ENCODE measurements around the gene HPS1.
A peak's percentile ranks its signal among the peaks of the same experiment; 100 is the strongest.

The HPS1 gene

GRCh38 chr10:98400482-98400881, 46.3 kb downstream of the HPS1 start:
- no peak overlapping the region for H3K4me3 ChIP-seq (ENCODE audit: low read depth, low read length)
- no peak for DNase-seq (ENCODE audit: low read depth)
- no peak for TF ChIP-seq CTCF (IDR thresholded peaks at IDR 0.05; ENCODE audit: low read depth, low read length, missing control alignments)

GRCh38 chr10:98399784-98400183, 47.0 kb downstream of the HPS1 start:
- no peak overlapping the region for H3K4me3 ChIP-seq (ENCODE audit: low read depth, low read length)
- no peak for TF ChIP-seq CTCF (IDR thresholded peaks at IDR 0.05; ENCODE audit: low read depth, low read length, missing control alignments)
- no peak for DNase-seq (ENCODE audit: low read depth)

DNA sequence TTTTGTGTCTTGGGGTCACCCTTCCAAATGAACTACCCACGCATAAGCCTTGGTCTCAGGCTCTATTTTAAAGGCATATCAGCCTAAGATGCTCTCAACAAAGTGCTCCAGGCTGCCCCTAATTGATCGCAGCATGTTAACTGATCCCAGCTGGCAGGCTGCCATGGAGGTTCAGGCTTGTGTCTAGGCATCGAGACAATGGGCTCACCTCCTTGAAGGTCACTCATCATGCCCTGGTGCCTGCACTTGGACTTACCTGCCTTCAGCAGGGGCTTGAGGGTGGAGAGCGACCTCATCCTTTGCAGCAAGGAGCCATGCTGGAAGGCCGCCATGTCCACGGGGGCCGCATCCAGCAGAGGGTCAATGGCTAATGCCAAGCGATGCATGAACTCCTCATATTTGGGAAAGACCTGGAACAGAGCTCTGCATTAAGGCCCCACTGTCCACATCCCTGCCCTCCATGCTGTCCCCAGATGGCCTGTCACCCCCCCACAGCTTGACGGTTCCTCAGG, 49.6 kb downstream of the HPS1 start:
- no peak for TF ChIP-seq CTCF (IDR thresholded peaks at IDR 0.05; ENCODE audit: low read depth, low read length, missing control alignments)
- DNase-seq (ENCODE audit: low read depth) = no peak

GRCh38 chr10:98396096-98397063, 50.4 kb downstream of the HPS1 start:
- TF ChIP-seq CTCF (IDR thresholded peaks at IDR 0.05; ENCODE audit: low read depth, low read length, missing control alignments) = no peak
- H3K4me3 ChIP-seq (ENCODE audit: low read depth, low read length) = no peak overlapping the region
- no peak for DNase-seq (ENCODE audit: low read depth)

More for the DNA sequence above, 49.6 kb downstream of the HPS1 start:
- H3K4me3 ChIP-seq (ENCODE audit: low read depth, low read length) = no peak overlapping the region

DNA sequence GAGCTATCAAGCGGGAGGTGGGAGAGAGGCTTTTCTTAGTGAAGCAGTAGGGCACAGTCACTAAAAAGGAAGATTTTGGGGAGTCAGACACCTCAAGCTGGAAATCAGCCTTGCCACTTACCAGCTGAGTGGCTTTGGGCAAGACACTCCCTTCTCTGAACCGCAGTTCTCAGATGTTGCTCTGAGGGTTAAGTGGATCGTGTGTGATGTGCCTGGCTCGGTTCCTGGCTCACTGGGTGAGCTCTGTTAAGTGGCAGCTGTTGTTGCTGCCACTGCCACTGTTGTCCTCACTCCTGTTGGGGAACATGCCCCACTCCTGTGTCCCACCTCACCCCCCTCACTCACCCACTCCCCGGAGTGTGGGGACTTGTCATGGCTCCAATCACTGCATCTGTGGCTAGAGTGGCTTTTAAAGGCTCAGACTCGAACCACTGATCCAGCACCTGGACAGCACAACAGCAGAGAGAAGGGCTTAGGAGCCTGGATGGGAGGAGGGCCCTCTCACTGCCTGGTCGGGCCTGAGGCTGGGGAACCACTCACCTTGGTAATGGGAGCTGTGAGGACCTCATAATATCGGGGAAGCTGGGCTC, 51.8 kb downstream of the HPS1 start:
- no peak for DNase-seq (ENCODE audit: low read depth)
- no peak overlapping the region for H3K4me3 ChIP-seq (ENCODE audit: low read depth, low read length)
- no peak for TF ChIP-seq CTCF (IDR thresholded peaks at IDR 0.05; ENCODE audit: low read depth, low read length, missing control alignments)

DNA sequence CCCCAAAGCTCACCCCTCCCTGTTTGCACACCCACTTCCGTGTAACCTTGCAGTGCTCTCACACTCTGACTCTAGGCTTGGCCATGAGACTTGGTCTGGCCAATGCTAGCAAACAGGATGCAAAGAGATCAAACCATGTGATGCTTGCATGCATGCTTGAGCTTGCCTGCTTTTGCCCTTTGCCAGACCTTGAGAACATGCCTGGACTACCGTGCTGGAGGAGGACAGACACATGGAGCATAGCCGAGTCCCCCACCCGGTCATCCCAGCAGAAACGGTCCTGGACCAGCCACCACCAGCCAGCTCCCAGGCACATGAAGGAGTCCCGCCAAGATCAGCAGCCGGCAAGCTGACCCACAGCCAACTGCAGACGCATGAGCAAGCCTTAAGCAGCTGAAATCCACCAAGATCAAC, 55.1 kb downstream of the HPS1 start:
- DNase-seq (ENCODE audit: low read depth) = peak; percentile 24
- no peak for TF ChIP-seq CTCF (IDR thresholded peaks at IDR 0.05; ENCODE audit: low read depth, low read length, missing control alignments)
- H3K4me3 ChIP-seq (ENCODE audit: low read depth, low read length) = no peak overlapping the region
